ENCODE results near the gene CT45A7.
"Not testable (repeated sequence)": the region's sequence is repeated elsewhere in the genome, so short reads cannot be mapped to it uniquely, and the experiment has no call there.

The CT45A7 gene

DNA sequence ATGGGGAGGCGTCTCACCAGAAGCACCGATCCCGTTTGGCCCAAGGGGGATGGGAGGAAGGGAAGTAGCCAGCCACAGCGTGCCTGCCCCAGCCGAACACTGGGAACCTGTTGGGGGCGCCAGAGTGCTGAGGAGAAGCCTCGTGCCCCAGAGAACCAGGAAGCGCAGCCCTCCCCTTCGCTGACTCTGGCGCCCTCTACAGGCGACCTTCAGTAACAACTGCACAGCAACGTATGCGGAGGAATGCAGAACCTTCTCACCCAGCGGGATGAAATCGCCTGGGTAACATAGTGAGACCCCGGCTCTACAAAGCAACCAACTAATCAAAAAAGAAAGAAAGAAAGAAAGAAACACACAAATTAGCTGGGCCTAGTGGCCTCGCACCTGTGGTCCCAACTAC, at the start of gene CT45A7:
Gene CT45A7, minus strand, starts transcription at position 101 of the 400 bp plus-strand sequence. CDS start 3,747 bp downstream, outside the sequence.
- not testable (repeated sequence) for DNase-seq

DNA sequence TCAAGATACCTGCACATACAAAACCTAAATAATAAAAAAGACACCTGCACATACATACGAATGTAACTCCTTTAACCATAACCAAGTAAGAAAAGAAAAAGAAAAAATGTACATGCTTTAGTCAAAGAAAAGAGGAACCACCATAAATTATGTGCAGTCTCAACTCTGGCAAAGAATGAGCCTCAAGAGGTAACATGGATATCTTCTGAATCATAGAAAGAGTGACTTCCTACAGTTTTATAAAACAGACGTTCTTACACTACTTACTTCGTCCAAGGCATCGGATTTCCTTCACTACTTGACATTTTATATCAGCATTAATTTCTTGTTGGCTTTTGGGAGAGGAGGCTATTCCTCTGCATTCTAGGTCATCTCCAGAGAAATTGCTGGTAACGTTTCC, 45.7 kb upstream of the CT45A7 start:
- DNase-seq = not testable (repeated sequence)

- DNase-seq = not testable (repeated sequence)
These were observed 34.6 kb upstream of the CT45A7 start, which contains the start of gene CT45A9 for GRCh38 chrX:135871712-135872111. TSS of gene CT45A9 (minus strand) at chrX:135871812. CDS start at chrX:135868061, 3,751 bp downstream.

DNA sequence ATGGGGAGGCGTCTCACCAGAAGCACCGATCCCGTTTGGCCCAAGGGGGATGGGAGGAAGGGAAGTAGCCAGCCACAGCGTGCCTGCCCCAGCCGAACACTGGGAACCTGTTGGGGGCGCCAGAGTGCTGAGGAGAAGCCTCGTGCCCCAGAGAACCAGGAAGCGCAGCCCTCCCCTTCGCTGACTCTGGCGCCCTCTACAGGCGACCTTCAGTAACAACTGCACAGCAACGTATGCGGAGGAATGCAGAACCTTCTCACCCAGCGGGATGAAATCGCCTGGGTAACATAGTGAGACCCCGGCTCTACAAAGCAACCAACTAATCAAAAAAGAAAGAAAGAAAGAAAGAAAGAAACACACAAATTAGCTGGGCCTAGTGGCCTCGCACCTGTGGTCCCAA, 17.4 kb upstream of the CT45A7 start, which contains the start of gene CT45A8:
Gene CT45A8, minus strand, starts transcription at position 101 of the 400 bp plus-strand sequence. CDS start 3,755 bp downstream, outside the sequence.
- DNase-seq = not testable (repeated sequence)

- DNase-seq = not testable (repeated sequence)
These were observed 17.2 kb downstream of the CT45A7 start, which contains the start of gene CT45A2 for GRCh38 chrX:135819912-135820311. TSS of gene CT45A2 (minus strand) at chrX:135820012. CDS start at chrX:135816265, 3,747 bp downstream.

- not testable (repeated sequence) for DNase-seq
These were observed 34.4 kb downstream of the CT45A7 start, which contains the start of gene CT45A6 for GRCh38 chrX:135802687-135803086. TSS of gene CT45A6 (minus strand) at chrX:135802787. CDS start at chrX:135798993, 3,794 bp downstream.

DNA sequence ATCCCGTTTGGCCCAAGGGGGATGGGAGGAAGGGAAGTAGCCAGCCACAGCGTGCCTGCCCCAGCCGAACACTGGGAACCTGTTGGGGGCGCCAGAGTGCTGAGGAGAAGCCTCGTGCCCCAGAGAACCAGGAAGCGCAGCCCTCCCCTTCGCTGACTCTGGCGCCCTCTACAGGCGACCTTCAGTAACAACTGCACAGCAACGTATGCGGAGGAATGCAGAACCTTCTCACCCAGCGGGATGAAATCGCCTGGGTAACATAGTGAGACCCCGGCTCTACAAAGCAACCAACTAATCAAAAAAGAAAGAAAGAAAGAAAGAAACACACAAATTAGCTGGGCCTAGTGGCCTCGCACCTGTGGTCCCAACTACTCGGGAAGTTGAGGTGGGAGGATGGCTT, 51.7 kb downstream of the CT45A7 start, which contains the start of gene CT45A5:
Gene CT45A5, minus strand, starts transcription at position 101 of the 400 bp plus-strand sequence. CDS start 3,774 bp downstream, outside the sequence.
- DNase-seq = not testable (repeated sequence)

Data from kidney glomerular epithelial cell (primary cell).